H1 (cell line): ENCODE results near the gene PAEP. TPM values are rescaled to one million over a fixed set of nuclear protein-coding genes. Genes with fewer than 3 reads are reported as not detected.

Experiments used
- CTCF ChIA-PET: fragments of 300-600 bp; sonication (Branson Sonifier 250); formaldehyde crosslinking; loops from one replicate; lab custom pipeline; 2021; ENCODE audit not compliant: partially characterized antibody; lab: Charles Lee
- POLR2A ChIA-PET: fragments of 300-600 bp; sonication (Branson Sonifier 250); formaldehyde crosslinking; loops from one replicate; lab custom pipeline; 2021; ENCODE audit warnings: inconsistent platforms; ENCODE audit not compliant: partially characterized antibody; lab: Charles Lee
- DNase-seq, 2 experiments: peaks; one replicate each; pipeline versions ENCODE4 v3.0.0 to v3.0.0-alpha.2; 2010 to 2022; ENCODE audit warnings: low spot score in 2 of 2, low read depth in 1 of 2, mixed read lengths in 1 of 2
- FAIRE-seq: peaks from 2 replicates; lab custom pipeline; 2011; peaks lifted over from hg19 to GRCh38; lab: Jason Lieb, UNC
- H2AFZ ChIP-seq: 2 replicates; pipeline ENCODE4 v1.8.1; 2012; ENCODE audit warnings: low read length, inconsistent platforms
- H2AK5ac ChIP-seq: 2 replicates; pipeline ENCODE4 v1.6.1; 2013; ENCODE audit warnings: low read depth, low read length
- H2BK120ac ChIP-seq: replicated peaks from 2 replicates; pipeline ENCODE3; 2013; ENCODE audit warnings: low read depth, low read length, inconsistent platforms
- H2BK12ac ChIP-seq: 2 replicates; pipeline ENCODE4 v1.6.1; 2013; ENCODE audit warnings: low read depth, low read length
- H2BK15ac ChIP-seq: 2 replicates; pipeline ENCODE4 v1.6.1; 2013; ENCODE audit warnings: low read length
- H2BK20ac ChIP-seq: 2 replicates; pipeline ENCODE4 v1.6.1; 2013; ENCODE audit warnings: low read length
- H2BK5ac ChIP-seq: 2 replicates; pipeline ENCODE4 v1.6.1; 2013; ENCODE audit warnings: low read depth, low read length
- H3K14ac ChIP-seq: 2 replicates; pipeline ENCODE4 v1.6.1; 2013; ENCODE audit warnings: inconsistent platforms; ENCODE audit not compliant: insufficient read length
- H3K18ac ChIP-seq: 2 replicates; pipeline ENCODE4 v1.6.1; 2013; ENCODE audit warnings: low read length; ENCODE audit errors: extremely low read depth
- H3K23ac ChIP-seq: 2 replicates; pipeline ENCODE4 v1.6.1; 2013; ENCODE audit warnings: inconsistent platforms; ENCODE audit not compliant: insufficient read length
- H3K23me2 ChIP-seq: 2 replicates; pipeline ENCODE4 v1.6.1; 2013; ENCODE audit warnings: low read depth, low read length
- H3K27ac ChIP-seq: 2 replicates; pipeline ENCODE4 v1.6.1; 2011; ENCODE audit warnings: low read depth, low read length, inconsistent platforms
- H3K27me3 ChIP-seq, 4 experiments: replicated peaks in 1 of 4; 1 replicate in 1 of 4; 2 replicates in 3 of 4; pipeline versions ENCODE4 v1.6.1 to v1.8.1; 2011 to 2013; ENCODE audit warnings: low read length in 3 of 4, mild to moderate bottlenecking in 3 of 4, inconsistent platforms in 2 of 4, mixed read lengths in 2 of 4, moderate library complexity in 1 of 4; ENCODE audit not compliant: control insufficient read depth in 3 of 4, insufficient read depth in 3 of 4; ENCODE audit errors: extremely low read depth in 1 of 4
- H3K36me3 ChIP-seq, 4 experiments: 2 replicates each; pipeline versions ENCODE4 v1.6.1 to v1.8.1; 2011 to 2013; ENCODE audit warnings: mild to moderate bottlenecking in 4 of 4, low read length in 3 of 4, moderate library complexity in 2 of 4, control low read depth in 1 of 4, inconsistent platforms in 1 of 4; ENCODE audit not compliant: insufficient read depth in 4 of 4, control insufficient read depth in 2 of 4
- H3K4ac ChIP-seq: replicated peaks from 2 replicates; pipeline ENCODE3; 2013; ENCODE audit warnings: low read length, low read depth, mixed read lengths, inconsistent platforms; ENCODE audit not compliant: insufficient read length
- H3K4me1 ChIP-seq, 4 experiments: replicated peaks in 1 of 4; 1 replicate in 1 of 4; 2 replicates in 3 of 4; pipeline versions ENCODE4 v1.6.1 to v1.8.1; 2011 to 2013; ENCODE audit warnings: low read length in 3 of 4, inconsistent platforms in 2 of 4, mixed read lengths in 1 of 4; ENCODE audit not compliant: insufficient read depth in 4 of 4, control insufficient read depth in 3 of 4
- H3K4me2 ChIP-seq, 2 experiments: 2 replicates each; pipeline versions ENCODE4 v1.6.1 to v1.8.1; 2011 to 2013; ENCODE audit warnings: low read depth in 2 of 2, low read length in 2 of 2, control low read depth in 1 of 2, inconsistent platforms in 1 of 2, mild to moderate bottlenecking in 1 of 2; ENCODE audit not compliant: insufficient read depth in 1 of 2
- H3K4me3 ChIP-seq, 4 experiments: fragments of 200-600, 300-600 bp in 1 of 4; sonication (generic), shearing (Covaris generic), sonication (Bioruptor Twin) in 1 of 4; 2 replicates each; pipeline versions ENCODE4 v1.5.1 to v1.8.1; 2011 to 2016; ENCODE audit warnings: low read length in 4 of 4, low read depth in 3 of 4, control low read depth in 2 of 4, inconsistent platforms in 2 of 4, mild to moderate bottlenecking in 2 of 4, mixed read lengths in 1 of 4, moderate library complexity in 1 of 4; ENCODE audit not compliant: insufficient read depth in 2 of 4; ENCODE audit errors: extremely low read depth in 1 of 4
- H3K56ac ChIP-seq: replicated peaks from 2 replicates; pipeline ENCODE3; 2013; ENCODE audit warnings: low read depth, mild to moderate bottlenecking, mixed read lengths, low read length, inconsistent platforms; ENCODE audit not compliant: insufficient read length
- H3K79me1 ChIP-seq: 2 replicates; pipeline ENCODE4 v1.6.1; 2013; ENCODE audit warnings: low read depth, low read length, control low read depth
- H3K79me2 ChIP-seq, 2 experiments: 2 replicates each; pipeline versions ENCODE4 v1.6.1 to v1.8.1; 2012 to 2013; ENCODE audit warnings: low read length in 2 of 2, mild to moderate bottlenecking in 2 of 2, inconsistent platforms in 1 of 2; ENCODE audit not compliant: insufficient read depth in 2 of 2, control insufficient read depth in 1 of 2
- H3K9ac ChIP-seq, 4 experiments: replicated peaks in 1 of 4; 1 replicate in 1 of 4; 2 replicates in 3 of 4; pipeline versions ENCODE4 v1.6.1 to v1.8.1; 2011 to 2013; ENCODE audit warnings: low read depth in 3 of 4, low read length in 3 of 4, control low read depth in 2 of 4, mild to moderate bottlenecking in 2 of 4, moderate library complexity in 2 of 4, inconsistent platforms in 1 of 4; ENCODE audit errors: extremely low read depth in 1 of 4
- H3K9me3 ChIP-seq, 2 experiments: 2 replicates each; pipeline versions ENCODE4 v1.6.1 to v1.8.1; 2012 to 2013; ENCODE audit warnings: mild to moderate bottlenecking in 2 of 2, moderate library complexity in 2 of 2, control low read depth in 1 of 2, inconsistent platforms in 1 of 2, low read depth in 1 of 2, low read length in 1 of 2, mixed read lengths in 1 of 2; ENCODE audit not compliant: insufficient read depth in 2 of 2
- H4K20me1 ChIP-seq, 2 experiments: replicated peaks in 1 of 2; 2 replicates each; pipeline versions ENCODE3 to v1.8.1; 2011 to 2013; ENCODE audit warnings: inconsistent platforms in 2 of 2, low read length in 2 of 2, mild to moderate bottlenecking in 1 of 2; ENCODE audit not compliant: insufficient read depth in 2 of 2, control insufficient read depth in 1 of 2
- H4K5ac ChIP-seq: 2 replicates; pipeline ENCODE4 v1.6.1; 2013; ENCODE audit warnings: low read length, low read depth, mixed read lengths, inconsistent platforms; ENCODE audit not compliant: insufficient read length
- H4K8ac ChIP-seq: 2 replicates; pipeline ENCODE4 v1.8.0; 2013; ENCODE audit warnings: mild to moderate bottlenecking, moderate library complexity, low read length, inconsistent platforms; ENCODE audit not compliant: insufficient read depth; ENCODE audit errors: extremely low read depth
- H4K91ac ChIP-seq: replicated peaks from 2 replicates; pipeline ENCODE3; 2013; ENCODE audit warnings: low read length, mixed read lengths, inconsistent platforms; ENCODE audit not compliant: insufficient read length
- ATF3 ChIP-seq: IDR thresholded peaks from 2 replicates; pipeline ENCODE4 v1.6.1; 2011; ENCODE audit warnings: low read depth, mild to moderate bottlenecking, low read length; ENCODE audit not compliant: insufficient read depth
- WGBS, 2 experiments: shearing (Covaris generic) in 1 of 2; methylation state at CpG; one replicate each; pipeline versions ENCODE4 v1.1.6 to v1.1.7; 2013 to 2015; ENCODE audit warnings: low lambda C conversion rate in 2 of 2, mixed read lengths in 2 of 2, inconsistent platforms in 1 of 2, low coverage in 1 of 2, missing lambda C conversion rate in 1 of 2; ENCODE audit not compliant: insufficient replicate concordance in 2 of 2, insufficient coverage in 1 of 2, insufficient read length in 1 of 2; ENCODE audit errors: extremely low coverage in 1 of 2, missing lambda C conversion rate in 1 of 2; 5-methylcytosine and 5-hydroxymethylcytosine counted together
- polyA plus RNA-seq, 7 experiments: library from polyadenylated mRNA; depleted of rRNA in 3 of 7; stranded (reverse) in 5 of 7; unstranded in 2 of 7; fragments of >200 nt in 5 of 7; fragments of 200-250 nt in 2 of 7; gene quantifications; 1 replicate in 5 of 7; 2 replicates in 1 of 7; 4 replicates in 1 of 7; pipeline versions ENCODE4 v1.2.1 to v1.2.3, GENCODE V29; 2011 to 2013; ENCODE audit warnings: missing spikeins in 2 of 7, mixed read lengths in 2 of 7
- total RNA-seq: library from RNA; stranded (reverse); fragmentation: NEBNext Ultra II Directional; extraction: Animal tissue kit (Norgen Biotek cat#: 25700); gene quantifications from 2 replicates; pipeline ENCODE4 v1.2.1, GENCODE V29; 2021

PAEP gene
- total and polyA plus RNA-seq, 2 of the 8 experiments (the other 6 are each of a cell fraction or from before 2014, with no cell fraction given), result not detected

GRCh38 chr9:135512241-135512603 is 49.3 kb upstream of the PAEP start:
- Histone ChIP-seq H2BK120ac (no peak overlapping the region), H3K4me3 (no peak overlapping the region), H2BK15ac (no peak overlapping the region), H2BK20ac (no peak overlapping the region), H3K79me2 (no peaks in the 10 kb centered on the region), H3K18ac (no peak overlapping the region), H3K36me3 (no peaks in the 10 kb centered on the region), H3K23ac (no peak overlapping the region), H3K14ac (no peak overlapping the region), H3K9ac (no peak overlapping the region), H3K4me1 (no peaks in the 10 kb centered on the region), H2AFZ (no peak overlapping the region), H3K9me3 (no peaks in the 10 kb centered on the region), H4K8ac (no peak overlapping the region), H3K79me1 (no peaks in the 10 kb centered on the region), H4K91ac (no peak overlapping the region), H3K23me2 (no peaks in the 10 kb centered on the region), H3K27ac (no peak overlapping the region), H3K27me3 (no peaks in the 10 kb centered on the region), H2BK12ac (no peak overlapping the region), H4K5ac (no peak overlapping the region), H3K4me2 (no peak overlapping the region), H3K4ac (no peak overlapping the region), H3K56ac (no peak overlapping the region), H2AK5ac (no peak overlapping the region), H2BK5ac (no peak overlapping the region), H4K20me1 (no peaks in the 10 kb centered on the region)
- no peak for FAIRE-seq
- no peak for DNase-seq
- no peak for TF ChIP-seq ATF3
- 93% methylated on average over 10 of the region's 10 CpGs; no CpG with 5 or more reads in 1 of the 2 experiments for WGBS, 2 experiments
- ChIA-PET CTCF (interaction anchor here (1.1 to 1.4 kb wide), 2 partner anchors 12 to 192 kb away, joined by 3 to 4 read pairs; no protein-coding TSS in a partner anchor), POLR2A (no interaction called here)
